GM12892 (cell line): ENCODE results near the gene PRKAR2B.
"Not testable (repeated sequence)": the region's sequence is repeated elsewhere in the genome, so short reads cannot be mapped to it uniquely, and the experiment has no call there.

ENCODE experiments used
- POLR2A ChIP-seq: IDR thresholded peaks from 2 replicates; pipeline ENCODE4 v1.6.1; 2011; ENCODE audit warnings: low read depth, low read length, control low read depth
- POLR2AphosphoS5 ChIP-seq: IDR thresholded peaks from 2 replicates; pipeline ENCODE4 v1.6.1; 2011; ENCODE audit warnings: low read depth, low read length, control low read depth
- TAF1 ChIP-seq: IDR thresholded peaks from 2 replicates; pipeline ENCODE4 v1.6.1; 2011; ENCODE audit warnings: low read depth, mild to moderate bottlenecking, control low read depth, low read length, borderline replicate concordance

- not testable (repeated sequence) for TF ChIP-seq POLR2A, POLR2AphosphoS5, TAF1
Observed at GRCh38 chr7:107042326-107042910, 2.1 kb upstream of the PRKAR2B start.
